Measurements from ENCODE around the gene CHAD. TPM values are rescaled to one million over a fixed set of nuclear protein-coding genes. Genes with fewer than 3 reads are reported as not detected.
A peak's percentile ranks its signal among the peaks of the same experiment; 100 is the strongest.

CHAD gene
- total RNA-seq, 1 experiment from 2014 or later: 0.57 TPM

- no peak overlapping the region; a peak in 1 of 7 replicates for H3K27ac Mint-ChIP-seq
- no peak for TF ChIP-seq CTCF (conservative IDR thresholded peaks at IDR 0.05)
- Histone ChIP-seq H3K9ac (ENCODE audit: extremely low read depth, insufficient read length, low read length) (no peak overlapping the region), H3K79me2 (ENCODE audit: insufficient read depth, low read length) (no peaks in the 10 kb centered on the region), H3K79me1 (ENCODE audit: insufficient read depth, low read depth, low read length, poor library complexity, severe bottlenecking) (no peaks in the 10 kb centered on the region), H3K18ac (ENCODE audit: insufficient read length, low read depth, low read length) (no peak overlapping the region), H3K4me2 (ENCODE audit: insufficient read depth, insufficient read length, low read length) (no peak overlapping the region), H3K23me2 (ENCODE audit: insufficient read length, low read depth, low read length, poor library complexity, severe bottlenecking) (peaks cover 2% of the 10 kb centered on the region), H4K20me1 (ENCODE audit: control insufficient read depth, insufficient read depth, insufficient read length) (no peaks in the 10 kb centered on the region), H2AK5ac (ENCODE audit: insufficient read length, low read length) (no peak overlapping the region), H4K91ac (ENCODE audit: insufficient read length, low read depth, low read length) (no peak overlapping the region), H3T11ph (ENCODE audit: low read length) (no peak overlapping the region), H3K27me3 (ENCODE audit: insufficient read depth, low read length) (peaks cover 12% of the 10 kb centered on the region; the same call in 1 of the 2 replicates), H2BK15ac (ENCODE audit: low read depth, low read length) (no peak overlapping the region), H3K4ac (ENCODE audit: low read depth, low read length) (no peak overlapping the region), H3K27ac (ENCODE audit: insufficient read length, low read depth, low read length) (no peak overlapping the region), H3K4me1 (ENCODE audit: insufficient read depth, low read length) (peaks cover 3% of the 10 kb centered on the region; the same call in 1 of the 2 replicates), H3K56ac (ENCODE audit: insufficient read length, low read depth, low read length) (no peak overlapping the region), H3K23ac (ENCODE audit: insufficient read length, low read depth, low read length) (no peak overlapping the region), H4K8ac (replicated peaks; ENCODE audit: insufficient read length, low read depth, low read length) (no peak overlapping the region), H2BK20ac (ENCODE audit: low read depth, low read length, poor library complexity, severe bottlenecking) (no peak overlapping the region), H3K14ac (ENCODE audit: insufficient read depth, low read length) (no peak overlapping the region), H3K9me3 (ENCODE audit: control insufficient read depth, low read depth, low read length) (no peaks in the 10 kb centered on the region), H2BK5ac (ENCODE audit: insufficient read length, low read length) (no peak overlapping the region), H2BK12ac (ENCODE audit: insufficient read length, low read depth, low read length) (no peak overlapping the region), H2AFZ (ENCODE audit: low read length) (no peak overlapping the region), H2BK120ac (ENCODE audit: low read depth, low read length, poor library complexity, severe bottlenecking) (no peak overlapping the region), H4K5ac (ENCODE audit: insufficient read length, low read depth, low read length) (no peak overlapping the region)
- peaks cover 0 to 4% (median 2%) of the 10 kb centered on the region in 3 experiments; a peak in 4 of 7 replicates for H3K36me3 Mint-ChIP-seq (ENCODE audit: insufficient read depth in 1 of 3, low read depth in 3 of 3)
- peak overlapping the region; percentile 10 to 60; a peak in 4 of 5 replicates for H3K4me3 Mint-ChIP-seq
- peaks cover 38% of the 10 kb centered on the region for H3K27me3 Mint-ChIP-seq (ENCODE audit: low read depth)
- H3K4me1 Mint-ChIP-seq: peaks cover 16 to 28% of the 10 kb centered on the region in 2 experiments
- no CpG with 5 or more reads among the region's 7 CpGs for WGBS (ENCODE audit: extremely low coverage, insufficient read length, low lambda C conversion rate)
- DNase-seq: no peak
- no peaks in the 10 kb centered on the region for H3K9me3 Mint-ChIP-seq
Measured at GRCh38 chr17:50467114-50467854, 1.4 kb downstream of the CHAD start.

Measured in H9 (cell line).